Activated CD8-positive, alpha-beta memory T cell treated with anti-CD3 and anti-CD28 coated beads, Interleukin-2, amount 10 ng/mL, durations not matched to agents 7 days and 5 days (primary cell): ENCODE measurements around the gene SLC23A2. TPM values are rescaled to one million over a fixed set of nuclear protein-coding genes. Genes with fewer than 3 reads are reported as not detected.
"Not testable (repeated sequence)": the region's sequence is repeated elsewhere in the genome, so short reads cannot be mapped to it uniquely, and the experiment has no call there.

Experiments used
- ATAC-seq: fragments of 150-1000 bp; cut with Tn5 transposase; one replicate; pipeline ENCODE4 v1.10.0; 2021; ENCODE audit warnings: moderate library complexity
- CTCF ChIA-PET: fragments of 350-600 bp; sonication (Branson Sonifier 250); formaldehyde crosslinking; loops from one replicate; lab custom pipeline; 2021; ENCODE audit warnings: antibody characterized with exemption; lab: Charles Lee
- DNase-seq: peaks from one replicate; pipeline ENCODE4 v3.0.0-alpha.2; 2020
- H3K27ac Mint-ChIP-seq: one replicate; pipeline ENCODE4 v1.8.0; 2021; ENCODE audit warnings: mild to moderate bottlenecking, mixed read lengths
- H3K27me3 Mint-ChIP-seq: one replicate; pipeline ENCODE4 v1.8.0; 2021; ENCODE audit warnings: mixed read lengths
- H3K36me3 Mint-ChIP-seq: one replicate; pipeline ENCODE4 v1.8.0; 2021; ENCODE audit warnings: mild to moderate bottlenecking, mixed read lengths
- H3K4me1 Mint-ChIP-seq: one replicate; pipeline ENCODE4 v1.8.0; 2021; ENCODE audit warnings: mixed read lengths
- H3K4me3 Mint-ChIP-seq: one replicate; pipeline ENCODE4 v1.8.0; 2021; ENCODE audit warnings: mild to moderate bottlenecking, moderate library complexity, mixed read lengths
- H3K9me3 Mint-ChIP-seq: one replicate; pipeline ENCODE4 v1.8.0; 2022; ENCODE audit warnings: low read depth, mixed read lengths
- total RNA-seq, 2 experiments: library from RNA; stranded (reverse); gene quantifications; one replicate each; pipeline ENCODE4 v1.2.3, GENCODE V29; 2021

SLC23A2 gene
- total RNA-seq: 10 to 100 TPM; 16.1 to 16.5 TPM

DNA sequence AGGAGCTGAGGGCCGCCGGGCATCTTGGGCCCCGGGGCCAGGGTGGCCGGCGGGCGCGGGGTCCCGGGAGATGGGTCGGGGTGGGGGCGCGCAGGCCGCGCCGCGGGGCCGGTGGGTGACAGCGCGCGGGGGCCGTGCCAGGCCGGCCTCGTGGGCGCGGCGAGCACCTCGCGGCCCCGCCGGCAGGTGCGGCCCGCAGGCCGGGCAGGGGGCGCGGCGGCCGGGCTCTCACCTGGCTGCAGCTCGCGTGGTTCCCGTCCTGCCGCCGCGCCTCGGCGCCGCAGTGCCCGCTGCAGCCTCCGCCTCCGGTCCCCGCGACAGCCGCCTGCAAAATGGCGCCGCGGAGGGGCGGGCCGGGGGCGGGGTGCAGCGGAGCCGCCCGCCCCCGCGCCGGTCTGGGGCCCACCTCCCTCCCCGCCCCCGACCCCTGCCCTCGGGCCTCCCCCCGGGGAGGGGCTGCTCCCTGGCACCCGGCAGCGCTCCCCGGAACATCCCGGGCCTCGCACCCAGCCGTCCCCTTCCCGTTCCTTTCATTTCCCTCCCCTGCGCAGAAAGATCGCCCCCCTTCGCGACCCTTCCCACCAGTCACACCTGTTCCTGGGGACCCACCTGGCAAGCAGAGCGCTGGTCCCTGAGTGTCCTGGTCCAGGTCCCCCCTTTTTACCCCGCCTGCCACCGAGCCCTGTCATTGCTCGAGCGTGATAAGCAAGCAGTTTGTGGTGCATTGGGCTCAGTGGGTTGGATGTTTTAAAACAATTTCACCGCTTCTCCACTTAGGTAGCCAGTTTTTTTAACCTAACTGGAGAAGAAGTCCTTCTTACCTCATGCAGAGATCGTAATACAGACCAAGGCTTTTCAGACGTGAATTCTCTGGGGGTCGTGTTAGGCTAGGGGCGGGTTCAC lies at the start of gene SLC23A2:
SLC23A2 (minus strand) TSS at position 337 of the 903 bp plus-strand sequence. CDS start 68,948 bp downstream, outside the sequence.
- DNase-seq (peak; percentile 60), ATAC-seq (peak; percentile 90)
- CTCF ChIA-PET: interaction anchor here (1.0 to 3.6 kb wide), 3 partner anchors 55 to 113 kb away, joined by 3 to 18 read pairs (median 5); no protein-coding TSS in a partner anchor
- peaks cover 24% of the 10 kb centered on the region for H3K4me1 Mint-ChIP-seq
- H3K36me3 Mint-ChIP-seq: peaks cover 4% of the 10 kb centered on the region
- peak within 1 kb of the TSS; percentile 82 for H3K27ac Mint-ChIP-seq
- H3K27me3 Mint-ChIP-seq: peaks cover 8% of the 10 kb centered on the region
- H3K9me3 Mint-ChIP-seq: no peaks in the 10 kb centered on the region
- peak within 1 kb of the TSS; percentile 82 for H3K4me3 Mint-ChIP-seq

DNA sequence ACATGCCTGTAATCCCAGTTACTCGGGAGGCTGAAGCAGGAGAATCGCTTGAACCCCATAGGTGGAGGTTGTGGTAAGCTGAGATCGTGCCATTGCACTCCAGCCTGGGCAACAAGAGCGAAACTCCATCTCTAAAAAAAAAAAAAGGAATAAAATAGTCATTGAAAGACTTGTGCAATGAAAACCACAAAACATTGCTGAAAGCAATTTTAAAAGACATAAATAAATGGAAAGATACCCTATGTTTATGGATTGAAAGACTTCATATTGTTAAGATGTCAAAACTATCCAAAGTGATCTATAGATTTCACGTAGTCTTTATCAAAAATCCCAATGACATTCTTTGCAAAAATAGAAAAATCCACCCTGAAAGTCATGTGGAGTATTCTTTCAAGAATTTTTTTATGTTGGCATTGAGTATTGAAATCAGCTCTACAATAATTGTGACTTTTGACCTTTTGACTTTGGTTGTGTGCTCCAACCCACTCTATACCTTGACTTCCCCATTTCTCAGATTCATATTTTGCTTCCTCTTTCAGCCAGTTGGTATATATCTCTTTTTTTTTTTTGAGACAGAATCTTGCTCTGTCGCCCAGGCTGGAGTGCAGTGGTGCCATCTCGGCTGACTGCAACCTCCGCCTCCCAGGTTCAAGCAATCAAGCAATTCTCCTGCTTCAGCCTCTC lies 45.5 kb upstream of the SLC23A2 start:
- Mint-ChIP-seq H3K4me1 (peaks cover 2% of the 10 kb centered on the region), H3K4me3 (no peak overlapping the region), H3K36me3 (no peaks in the 10 kb centered on the region), H3K9me3 (no peaks in the 10 kb centered on the region), H3K27ac (no peak overlapping the region), H3K27me3 (peaks cover 11% of the 10 kb centered on the region)
- no peak for ATAC-seq
- CTCF ChIA-PET: no interaction called here
- no peak for DNase-seq

DNA sequence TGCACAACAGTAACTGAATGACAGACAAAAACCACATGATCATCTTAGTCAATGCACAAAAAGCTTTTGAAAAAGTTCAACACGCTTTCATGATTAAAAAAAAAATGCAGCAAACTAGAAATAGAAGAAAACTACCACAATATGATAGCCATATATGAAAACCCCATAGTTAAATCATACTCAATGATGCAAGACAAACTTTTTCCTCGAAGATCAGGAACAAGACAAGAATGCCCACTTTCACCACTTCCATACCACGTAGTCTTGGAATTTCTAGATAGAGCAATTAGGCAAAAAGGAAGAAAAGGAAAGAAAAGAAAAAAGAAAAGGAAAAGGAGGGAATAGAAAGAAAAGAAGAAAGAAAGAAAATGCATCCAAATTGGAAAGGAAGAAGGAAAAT lies 44.6 kb upstream of the SLC23A2 start:
- CTCF ChIA-PET: no interaction called here
- Mint-ChIP-seq H3K36me3 (no peaks in the 10 kb centered on the region), H3K27ac (no peak overlapping the region), H3K4me3 (no peak overlapping the region), H3K9me3 (no peaks in the 10 kb centered on the region), H3K27me3 (peaks cover 11% of the 10 kb centered on the region), H3K4me1 (peaks cover 2% of the 10 kb centered on the region)
- ATAC-seq (no peak), DNase-seq (no peak)

DNA sequence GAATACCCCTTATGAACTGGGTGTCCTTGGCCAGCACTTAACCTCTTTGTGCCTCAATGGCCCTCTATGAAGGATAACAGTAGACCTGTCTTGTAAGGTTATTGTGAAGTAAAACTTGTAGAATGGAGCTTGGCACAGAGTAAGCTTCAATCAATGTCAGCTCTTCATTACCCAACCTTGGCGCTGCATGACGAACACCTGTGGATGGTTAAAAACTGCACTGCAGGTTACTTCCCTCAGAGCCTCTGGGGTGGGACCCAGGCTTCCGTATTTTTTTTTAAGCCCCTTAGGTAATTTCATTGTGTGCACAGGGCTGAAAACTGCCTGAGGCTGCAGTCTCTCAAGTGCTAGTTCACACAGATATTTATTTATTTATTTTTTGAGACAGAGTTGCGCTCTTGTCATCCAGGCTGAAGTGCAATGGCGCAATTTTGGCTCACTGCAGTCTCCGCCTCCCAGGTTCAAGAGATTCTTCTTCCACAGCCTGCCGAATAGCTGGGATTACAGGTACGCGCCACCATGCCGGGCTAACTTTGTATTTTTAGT lies 42.8 kb upstream of the SLC23A2 start:
- no peak for DNase-seq
- Mint-ChIP-seq H3K27me3 (peaks cover 13% of the 10 kb centered on the region), H3K36me3 (no peaks in the 10 kb centered on the region), H3K4me3 (no peak overlapping the region), H3K4me1 (peaks cover 9% of the 10 kb centered on the region), H3K27ac (no peak overlapping the region), H3K9me3 (no peaks in the 10 kb centered on the region)
- CTCF ChIA-PET: interaction anchor here (0.8 to 1.6 kb wide), 2 partner anchors 12 to 56 kb away, joined by 3 to 10 read pairs; no protein-coding TSS in a partner anchor
- no peak for ATAC-seq

DNA sequence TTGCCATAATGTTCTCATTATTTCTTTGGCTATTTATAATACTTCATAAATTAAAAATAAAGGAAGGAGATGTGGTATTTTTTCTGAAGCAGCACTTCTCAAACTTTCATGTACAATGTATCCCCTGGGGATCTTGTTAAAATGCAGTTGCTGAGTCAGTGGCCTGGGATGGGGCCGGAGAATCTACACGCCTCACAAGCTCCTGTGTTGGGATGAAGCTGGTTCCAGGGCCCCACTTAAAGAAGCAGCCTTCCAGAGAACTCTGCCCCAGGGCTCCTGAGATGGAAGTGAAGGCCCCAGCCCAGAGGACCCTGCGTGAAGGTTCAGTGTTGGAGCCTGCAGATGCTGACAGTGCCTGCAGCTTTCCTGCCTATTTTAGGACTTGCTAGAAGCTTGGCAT lies 40.1 kb upstream of the SLC23A2 start:
- CTCF ChIA-PET: interaction anchor here (1.4 kb wide), 1 partner anchor 16 kb away, joined by 5 read pairs; no protein-coding TSS in a partner anchor
- no peaks in the 10 kb centered on the region for H3K36me3 Mint-ChIP-seq
- no peak overlapping the region for H3K4me3 Mint-ChIP-seq
- peaks cover 18% of the 10 kb centered on the region for H3K4me1 Mint-ChIP-seq
- no peaks in the 10 kb centered on the region for H3K9me3 Mint-ChIP-seq
- ATAC-seq (no peak), DNase-seq (no peak)
- H3K27ac Mint-ChIP-seq: no peak overlapping the region
- peaks cover 13% of the 10 kb centered on the region for H3K27me3 Mint-ChIP-seq

DNA sequence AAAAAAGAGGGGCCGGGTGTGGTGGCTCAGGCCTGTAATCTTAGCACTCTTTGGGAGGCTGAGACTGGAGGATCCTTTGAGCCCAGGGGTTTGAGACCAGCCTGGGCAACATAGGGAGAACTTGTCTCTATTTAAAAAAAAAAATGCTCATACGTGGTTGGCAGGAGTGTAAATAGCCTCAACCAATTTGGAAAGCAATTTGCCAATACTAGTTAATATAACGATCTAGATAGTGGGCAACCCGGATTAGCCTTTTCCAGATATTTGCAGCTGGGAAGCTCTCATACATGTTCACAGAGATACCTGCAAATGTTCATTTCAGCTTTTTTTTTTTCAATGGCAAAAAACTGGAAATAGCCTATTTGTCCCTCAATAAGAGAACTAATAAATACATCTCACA lies 39.0 kb upstream of the SLC23A2 start:
- Mint-ChIP-seq H3K4me1 (peaks cover 18% of the 10 kb centered on the region), H3K27ac (no peak overlapping the region), H3K4me3 (no peak overlapping the region), H3K27me3 (peaks cover 8% of the 10 kb centered on the region), H3K36me3 (no peaks in the 10 kb centered on the region), H3K9me3 (no peaks in the 10 kb centered on the region)
- ATAC-seq (no peak), DNase-seq (no peak)
- CTCF ChIA-PET: interaction anchor here (1.3 to 2.1 kb wide), 2 partner anchors 16 to 60 kb away, joined by 3 to 13 read pairs; no protein-coding TSS in a partner anchor

DNA sequence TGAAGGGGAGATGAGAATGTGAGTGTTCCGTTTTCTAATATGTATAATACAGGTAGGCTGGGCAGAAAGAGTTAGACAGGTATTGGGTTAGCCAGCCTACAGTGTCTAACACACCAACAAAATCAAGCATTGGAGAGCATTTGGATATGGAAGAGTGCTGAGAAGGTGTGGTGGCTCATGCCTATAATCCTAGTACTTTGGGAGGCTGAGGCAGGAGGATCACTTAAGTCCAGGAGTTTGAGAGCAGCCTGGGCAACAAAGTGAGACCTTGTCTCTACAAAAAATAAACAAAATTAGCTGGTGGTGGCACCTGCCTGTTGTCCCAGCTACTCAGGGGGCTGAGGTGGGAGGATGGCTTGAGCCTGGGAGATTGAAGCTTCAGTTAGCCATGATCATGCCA lies 38.6 kb upstream of the SLC23A2 start:
- Mint-ChIP-seq H3K9me3 (no peaks in the 10 kb centered on the region), H3K4me3 (no peak overlapping the region), H3K4me1 (peaks cover 18% of the 10 kb centered on the region), H3K36me3 (no peaks in the 10 kb centered on the region), H3K27me3 (peaks cover 7% of the 10 kb centered on the region), H3K27ac (no peak overlapping the region)
- no peak for ATAC-seq
- DNase-seq: no peak
- CTCF ChIA-PET: interaction anchor here (1.3 to 2.1 kb wide), 2 partner anchors 17 to 61 kb away, joined by 3 to 13 read pairs; no protein-coding TSS in a partner anchor

DNA sequence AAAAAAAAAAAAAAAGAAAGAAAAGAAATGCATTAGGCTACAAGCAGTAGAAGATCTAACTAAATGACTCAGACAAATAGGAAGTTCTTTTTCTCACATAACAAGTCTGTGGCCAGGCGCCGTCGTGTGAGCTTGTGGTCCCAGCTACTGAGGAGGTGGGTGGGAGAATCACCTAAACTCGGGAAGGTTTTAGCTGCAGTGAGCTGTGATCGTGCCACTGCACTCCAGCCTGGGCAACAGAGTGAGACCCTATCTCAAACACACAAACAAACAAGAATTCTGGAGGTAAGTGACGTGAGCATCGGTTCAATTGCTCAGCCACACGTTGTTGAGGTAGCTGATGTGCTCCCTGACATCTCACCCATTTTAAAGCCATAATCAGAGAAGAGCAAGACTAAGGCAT lies 37.9 kb upstream of the SLC23A2 start:
- Mint-ChIP-seq H3K9me3 (no peaks in the 10 kb centered on the region), H3K27ac (peak overlapping the region; percentile 64), H3K4me1 (peaks cover 18% of the 10 kb centered on the region), H3K4me3 (peak overlapping the region; percentile 34), H3K27me3 (peaks cover 6% of the 10 kb centered on the region), H3K36me3 (no peaks in the 10 kb centered on the region)
- DNase-seq (peak; percentile 80), ATAC-seq (peak; percentile 91)
- CTCF ChIA-PET: interaction anchor here (0.7 to 2.1 kb wide), 3 partner anchors 17 to 260 kb away, joined by 3 to 13 read pairs (median 4); no protein-coding TSS in a partner anchor

DNA sequence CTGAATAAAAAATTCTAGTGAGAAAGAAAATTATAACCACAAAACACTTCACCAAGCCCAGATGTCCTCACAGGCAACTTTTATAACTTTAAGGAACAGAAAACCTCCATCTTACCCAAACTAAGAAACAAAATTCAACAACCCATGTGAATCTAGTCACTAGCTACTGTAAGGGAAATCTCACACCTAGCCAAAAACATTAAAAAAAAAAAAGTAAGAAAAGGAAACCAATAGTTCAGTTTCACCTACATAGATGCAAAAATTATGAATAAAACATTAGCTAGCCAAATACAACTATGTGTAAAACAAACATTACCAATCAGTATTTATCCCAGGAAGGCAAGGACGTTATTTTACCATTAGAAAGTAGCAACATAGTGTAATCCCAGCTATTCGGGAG lies 35.5 kb upstream of the SLC23A2 start:
- Mint-ChIP-seq H3K27me3 (peaks cover 6% of the 10 kb centered on the region), H3K4me3 (no peak overlapping the region), H3K36me3 (no peaks in the 10 kb centered on the region), H3K4me1 (peaks cover 18% of the 10 kb centered on the region), H3K27ac (no peak overlapping the region), H3K9me3 (no peaks in the 10 kb centered on the region)
- CTCF ChIA-PET: interaction anchor here (0.6 to 1.6 kb wide), 3 partner anchors 37 to 419 kb away, joined by 3 read pairs; no protein-coding TSS in a partner anchor
- no peak for DNase-seq
- ATAC-seq: no peak

DNA sequence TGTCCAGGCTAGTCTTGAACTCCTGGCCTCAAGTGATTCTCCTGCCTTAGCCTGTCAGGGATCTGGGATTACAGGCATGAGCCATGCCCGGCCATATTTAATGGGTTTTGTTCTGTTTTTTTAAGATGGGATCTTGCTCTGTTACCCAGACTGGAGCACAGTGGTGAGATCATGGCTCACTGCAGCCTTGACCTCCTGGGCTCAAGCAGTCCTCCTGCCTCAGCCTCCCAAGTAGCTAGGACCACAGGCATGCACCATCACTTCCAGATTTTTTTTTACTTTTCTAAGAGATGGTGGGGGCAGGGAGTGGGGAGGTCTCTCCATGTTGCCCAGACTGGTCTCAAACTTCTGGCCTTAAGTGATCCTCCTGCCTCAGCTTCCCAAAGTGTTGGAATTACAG lies 34.2 kb upstream of the SLC23A2 start:
- ATAC-seq, DNase-seq, H3K27ac Mint-ChIP-seq, H3K4me3 Mint-ChIP-seq, H3K36me3 Mint-ChIP-seq, H3K27me3 Mint-ChIP-seq, H3K9me3 Mint-ChIP-seq, CTCF ChIA-PET: not testable (repeated sequence)
- peaks cover 18% of the 10 kb centered on the region for H3K4me1 Mint-ChIP-seq

DNA sequence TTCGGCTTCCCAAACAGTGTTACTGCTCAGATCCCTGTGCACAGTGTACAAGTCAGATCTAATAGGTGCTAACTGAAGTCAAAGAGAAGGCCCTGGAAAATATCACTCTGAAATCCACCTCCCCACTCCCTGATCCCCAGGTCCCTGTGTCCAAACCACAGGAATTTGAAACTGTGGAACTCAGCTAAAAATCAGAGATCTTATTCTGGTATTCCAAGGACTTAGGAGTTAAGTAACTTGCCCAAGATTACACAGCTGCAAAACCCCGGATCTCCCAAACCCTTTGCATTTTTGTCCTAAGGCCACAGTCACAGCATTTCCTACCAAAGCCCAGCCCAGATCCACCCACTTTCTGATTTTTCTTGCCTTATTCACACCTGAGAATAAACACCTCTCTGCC lies 32.3 kb upstream of the SLC23A2 start:
- Mint-ChIP-seq H3K4me3 (no peak overlapping the region), H3K27me3 (peaks cover 7% of the 10 kb centered on the region), H3K27ac (no peak overlapping the region), H3K4me1 (peaks cover 6% of the 10 kb centered on the region), H3K36me3 (no peaks in the 10 kb centered on the region), H3K9me3 (no peaks in the 10 kb centered on the region)
- ATAC-seq: no peak
- CTCF ChIA-PET: no interaction called here
- DNase-seq: no peak

DNA sequence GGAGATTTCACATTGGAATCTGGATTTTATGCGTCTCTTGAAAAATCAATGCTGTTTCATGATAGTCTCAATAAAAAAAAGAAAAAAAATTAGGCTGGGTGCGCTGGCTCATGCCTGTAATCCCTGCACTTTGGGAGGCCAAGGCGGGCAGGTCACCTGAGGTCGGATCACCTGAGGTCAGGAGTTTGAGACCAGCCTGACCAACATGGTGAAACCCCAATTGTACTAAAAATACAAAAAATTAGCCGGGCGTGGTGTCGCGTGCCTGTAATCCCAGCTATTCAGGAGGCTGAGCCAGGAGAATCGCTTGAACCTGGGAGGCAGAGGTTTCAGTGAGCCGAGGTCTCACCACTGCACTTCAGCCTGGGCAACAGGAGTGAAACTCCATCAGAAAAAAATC lies 30.4 kb upstream of the SLC23A2 start:
- DNase-seq, H3K4me1 Mint-ChIP-seq, H3K27ac Mint-ChIP-seq, H3K9me3 Mint-ChIP-seq, H3K4me3 Mint-ChIP-seq, H3K27me3 Mint-ChIP-seq, CTCF ChIA-PET, ATAC-seq, H3K36me3 Mint-ChIP-seq: not testable (repeated sequence)

DNA sequence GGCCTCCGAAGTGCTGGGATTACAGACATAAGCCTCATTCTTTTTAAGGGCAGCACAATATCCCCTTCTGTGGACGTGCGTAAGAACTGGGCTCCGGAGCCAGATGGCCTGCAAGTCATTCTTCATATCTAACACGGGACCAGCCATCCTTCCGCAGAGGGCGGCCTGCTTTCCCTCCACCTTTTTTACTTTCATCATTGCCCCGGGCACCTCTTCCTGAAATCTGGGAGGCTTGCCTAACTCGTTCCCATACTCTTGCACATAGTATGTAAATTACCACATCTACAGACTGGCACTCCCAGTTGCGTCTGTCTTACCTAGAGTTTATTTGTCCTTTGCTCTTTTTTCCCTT lies 29.9 kb upstream of the SLC23A2 start:
- Mint-ChIP-seq H3K27me3 (peaks cover 4% of the 10 kb centered on the region), H3K9me3 (no peaks in the 10 kb centered on the region), H3K27ac (no peak overlapping the region), H3K4me3 (no peak overlapping the region), H3K4me1 (no peaks in the 10 kb centered on the region), H3K36me3 (no peaks in the 10 kb centered on the region)
- CTCF ChIA-PET: interaction anchor here (1.6 kb wide), 1 partner anchor 70 kb away, joined by 5 read pairs; no protein-coding TSS in a partner anchor
- ATAC-seq: no peak
- no peak for DNase-seq
